IMR-90 (cell line): ENCODE measurements around the gene PKD1L1.

Experiments
- CHD1 ChIP-seq: IDR thresholded peaks from 2 replicates; pipeline ENCODE4 v1.6.1; 2012; ENCODE audit warnings: low read depth, low read length, improper control_type of control experiment
- CTCF ChIP-seq: conservative IDR thresholded peaks from 2 replicates; pipeline ENCODE4 v1.5.1; 2012; ENCODE audit warnings: mild to moderate bottlenecking, low read depth, low read length, improper control_type of control experiment
- FOS ChIP-seq: fragments of 150-350 bp; IDR thresholded peaks from 2 replicates; pipeline ENCODE4 v1.6.1; 2016; ENCODE audit warnings: low read depth, low read length
- MAZ ChIP-seq: IDR thresholded peaks from 2 replicates; pipeline ENCODE4 v1.6.1; 2012; ENCODE audit warnings: low read depth, mild to moderate bottlenecking, low read length, improper control_type of control experiment, moderate library complexity, borderline replicate concordance
- RAD21 ChIP-seq: IDR thresholded peaks from 2 replicates; pipeline ENCODE4 v1.6.1; 2012; ENCODE audit warnings: low read length, improper control_type of control experiment
- RFX5 ChIP-seq: IDR thresholded peaks from 2 replicates; pipeline ENCODE4 v1.8.0; 2012; ENCODE audit warnings: low read depth, mild to moderate bottlenecking, low read length, moderate library complexity

GRCh38 chr7:47808321-47808720 is 139.9 kb downstream of the PKD1L1 start:
- TF ChIP-seq FOS (no peak), MAZ (no peak), CHD1 (no peak), RAD21 (no peak), RFX5 (no peak), CTCF (no peak)
